Omental fat pad (tissue), 4 donors: ENCODE results near the gene RNF182. TPM values are rescaled to one million over a fixed set of nuclear protein-coding genes. Genes with fewer than 3 reads are reported as not detected.
"Not testable (repeated sequence)": the region's sequence is repeated elsewhere in the genome, so short reads cannot be mapped to it uniquely, and the experiment has no call there.

Source experiments
- ATAC-seq: fragments of 150-250 bp; one replicate; pipeline ENCODE4 v1.9.1; 2016; ENCODE audit warnings: mild to moderate bottlenecking, moderate library complexity; ENCODE audit not compliant: low FRiP score
- DNase-seq: peaks from one replicate; pipeline ENCODE4 v3.0.0-alpha.2; 2019; ENCODE audit warnings: low spot score
- CTCF ChIP-seq, 3 donors: fragments of 450-650 bp; IDR thresholded peaks; one replicate each; pipeline ENCODE4 v1.5.1; 2016 to 2017; ENCODE audit warnings: antibody characterized with exemption in 3 of 3, mild to moderate bottlenecking in 3 of 3, moderate library complexity in 2 of 3
- total RNA-seq, 4 donors: library from RNA; depleted of rRNA; stranded (reverse); fragments of >200 nt; gene quantifications; one replicate each; pipeline ENCODE4 v1.1.0, GENCODE V29; 2016

The RNF182 gene
- total RNA-seq, 4 donors from 2014 or later = 0.96 to 2.1 (median 1.9) TPM; not detected in 1

- DNase-seq (no peak), ATAC-seq (no peak)
- TF ChIP-seq CTCF (IDR thresholded peaks at IDR 0.05) = no peak
Measured at GRCh38 chr6:14012313-14013030, 87.7 kb downstream of the RNF182 start.

- no peak for ATAC-seq
- DNase-seq = no peak
- TF ChIP-seq CTCF (IDR thresholded peaks at IDR 0.05) = no peak
Measured at GRCh38 chr6:14015964-14016363, 91.2 kb downstream of the RNF182 start.

- TF ChIP-seq CTCF (IDR thresholded peaks at IDR 0.05) = no peak
- DNase-seq (no peak), ATAC-seq (no peak)
Measured at GRCh38 chr6:14016432-14016831, 91.7 kb downstream of the RNF182 start.

GRCh38 chr6:14016935-14017625 is 92.3 kb downstream of the RNF182 start:
- ATAC-seq (peak; percentile 87), DNase-seq (no peak)
- no peak for TF ChIP-seq CTCF (IDR thresholded peaks at IDR 0.05)

GRCh38 chr6:14017626-14018475 is 93.1 kb downstream of the RNF182 start:
- no peak for TF ChIP-seq CTCF (IDR thresholded peaks at IDR 0.05)
- no peak for ATAC-seq

GRCh38 chr6:14018559-14018958 is 93.8 kb downstream of the RNF182 start:
- not testable (repeated sequence) for DNase-seq, ATAC-seq

More at GRCh38 chr6:14017626-14018475, 93.1 kb downstream of the RNF182 start:
- DNase-seq = no peak

- TF ChIP-seq CTCF (IDR thresholded peaks at IDR 0.05) = no peak
- DNase-seq (no peak), ATAC-seq (no peak)
Measured at GRCh38 chr6:14020551-14020950, 95.8 kb downstream of the RNF182 start.
